ENCODE data around the gene RAB5IF. TPM values are rescaled to one million over a fixed set of nuclear protein-coding genes. Genes with fewer than 3 reads are reported as not detected.

Gene RAB5IF
- total RNA-seq, 1 experiment from 2014 or later = 150 TPM

- POLR2A ChIA-PET (ENCODE audit: low non-redundant PET) = no interaction called here
- H3K9me3 ChIP-seq (ENCODE audit: low read depth, low read length, poor library complexity, severe bottlenecking) = no peaks in the 10 kb centered on the region
- H3K27me3 ChIP-seq (replicated peaks; ENCODE audit: insufficient read depth, low read depth, low read length, poor library complexity) = no peaks in the 10 kb centered on the region
- CTCF ChIA-PET = interaction anchor here (0.6 kb wide), 1 partner anchor 1340 kb away, joined by 8 read pairs; no protein-coding TSS in a partner anchor
- H3K36me3 ChIP-seq (ENCODE audit: insufficient read depth, low read length, poor library complexity, severe bottlenecking) = peaks cover 52% of the 10 kb centered on the region
- H3K4me3 ChIP-seq (ENCODE audit: low read depth, low read length, poor library complexity, severe bottlenecking) = no peak overlapping the region
- no peak overlapping the region for H3K27ac ChIP-seq (ENCODE audit: low read depth, low read length, poor library complexity, severe bottlenecking)
- DNase-seq (ENCODE audit: low spot score) = no peak
- TF ChIP-seq CTCF (conservative IDR thresholded peaks at IDR 0.05; ENCODE audit: low read depth, low read length) (no peak), EZH2 (IDR thresholded peaks at IDR 0.05; ENCODE audit: borderline replicate concordance, low read depth, low read length, poor library complexity, severe bottlenecking) (no peak)
- no TSS peak for BruUV-seq (replicated peaks)
- H3K4me1 ChIP-seq (ENCODE audit: insufficient read depth, low read length, poor library complexity, severe bottlenecking) = peaks cover 6% of the 10 kb centered on the region
- intact Hi-C loops (cut with micrococcal nuclease; ENCODE audit: unreplicated experiment) = no loop called here
Observed at GRCh38 chr20:36593347-36593929, 12.1 kb upstream of the RAB5IF start.

DNA sequence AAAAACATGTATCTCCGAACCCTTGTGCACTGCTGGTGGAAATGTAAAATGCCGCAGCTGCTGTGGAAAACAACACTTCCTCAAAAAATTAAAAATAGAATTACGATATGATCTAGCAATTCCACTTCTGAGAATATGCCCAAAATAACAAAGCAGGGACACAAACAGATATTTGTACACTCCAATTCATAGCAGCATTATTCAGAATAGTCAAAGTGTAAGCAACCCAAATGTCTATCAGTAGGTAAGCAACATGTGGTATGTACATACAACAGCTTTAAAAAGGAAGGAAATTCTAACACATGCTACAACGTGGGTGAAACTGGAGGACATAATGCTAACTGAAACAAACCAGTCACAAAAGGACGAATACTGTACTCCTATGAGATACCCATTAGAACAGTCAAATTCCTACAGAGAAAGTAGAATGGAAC, 5.7 kb upstream of the RAB5IF start:
- no peak overlapping the region for H3K4me3 ChIP-seq (ENCODE audit: low read depth, low read length, poor library complexity, severe bottlenecking)
- BruUV-seq (replicated peaks) = no TSS peak
- no peak for DNase-seq (ENCODE audit: low spot score)
- H3K9me3 ChIP-seq (ENCODE audit: low read depth, low read length, poor library complexity, severe bottlenecking) = no peaks in the 10 kb centered on the region
- H3K4me1 ChIP-seq (ENCODE audit: insufficient read depth, low read length, poor library complexity, severe bottlenecking) = peaks cover 3% of the 10 kb centered on the region
- TF ChIP-seq EZH2 (IDR thresholded peaks at IDR 0.05; ENCODE audit: borderline replicate concordance, low read depth, low read length, poor library complexity, severe bottlenecking) (no peak), CTCF (conservative IDR thresholded peaks at IDR 0.05; ENCODE audit: low read depth, low read length) (no peak)
- intact Hi-C loops (cut with micrococcal nuclease; ENCODE audit: unreplicated experiment) = no loop called here
- ChIA-PET CTCF (no interaction called here), POLR2A (ENCODE audit: low non-redundant PET) (interaction anchor here (0.6 kb wide), 1 partner anchor 11 kb away, joined by 3 read pairs; no protein-coding TSS in a partner anchor)
- H3K27ac ChIP-seq (ENCODE audit: low read depth, low read length, poor library complexity, severe bottlenecking) = no peak overlapping the region
- peaks cover 2% of the 10 kb centered on the region for H3K36me3 ChIP-seq (ENCODE audit: insufficient read depth, low read length, poor library complexity, severe bottlenecking)
- H3K27me3 ChIP-seq (replicated peaks; ENCODE audit: insufficient read depth, low read depth, low read length, poor library complexity) = no peaks in the 10 kb centered on the region

DNA sequence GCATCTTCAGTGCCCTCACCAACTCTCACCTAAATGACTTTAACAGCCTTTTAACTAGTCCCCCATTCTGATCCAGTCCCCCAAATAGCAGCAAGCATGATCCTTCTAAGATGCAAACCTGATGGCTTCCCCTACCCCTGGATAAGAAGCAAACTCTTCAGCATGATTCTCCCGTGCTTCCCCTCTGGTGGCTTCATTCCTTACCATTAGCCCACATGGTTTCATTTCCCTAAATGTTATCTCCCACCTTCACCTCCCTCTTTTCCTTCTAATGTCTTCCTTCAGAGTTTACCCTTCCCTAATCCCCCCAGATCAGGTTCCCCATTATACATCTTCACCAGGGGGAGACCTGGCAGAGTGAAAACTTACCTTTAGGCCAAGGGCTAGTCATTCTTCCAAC, 4.0 kb upstream of the RAB5IF start:
- DNase-seq (ENCODE audit: low spot score) = no peak
- POLR2A ChIA-PET (ENCODE audit: low non-redundant PET) = interaction anchor here (0.6 kb wide), 1 partner anchor 26 kb away, joined by 3 read pairs; no protein-coding TSS in a partner anchor
- BruUV-seq (replicated peaks) = no TSS peak
- intact Hi-C loops (cut with micrococcal nuclease; ENCODE audit: unreplicated experiment) = no loop called here
- Histone ChIP-seq H3K36me3 (ENCODE audit: insufficient read depth, low read length, poor library complexity, severe bottlenecking) (no peaks in the 10 kb centered on the region), H3K27me3 (replicated peaks; ENCODE audit: insufficient read depth, low read depth, low read length, poor library complexity) (no peaks in the 10 kb centered on the region), H3K4me1 (ENCODE audit: insufficient read depth, low read length, poor library complexity, severe bottlenecking) (peaks cover 6% of the 10 kb centered on the region), H3K9me3 (ENCODE audit: low read depth, low read length, poor library complexity, severe bottlenecking) (no peaks in the 10 kb centered on the region), H3K27ac (ENCODE audit: low read depth, low read length, poor library complexity, severe bottlenecking) (no peak overlapping the region), H3K4me3 (ENCODE audit: low read depth, low read length, poor library complexity, severe bottlenecking) (no peak overlapping the region)
- CTCF ChIA-PET = no interaction called here
- TF ChIP-seq EZH2 (IDR thresholded peaks at IDR 0.05; ENCODE audit: borderline replicate concordance, low read depth, low read length, poor library complexity, severe bottlenecking) (no peak), CTCF (conservative IDR thresholded peaks at IDR 0.05; ENCODE audit: low read depth, low read length) (no peak)

Data from A673 (cell line).